Measurements from ENCODE around the gene CAMK1. TPM values are rescaled to one million over a fixed set of nuclear protein-coding genes. Genes with fewer than 3 reads are reported as not detected.

The CAMK1 gene
- total and polyA plus RNA-seq, 9 of the 15 experiments (the other 6 are each of a cell fraction or from before 2014, with no cell fraction given): 0.23 to 10.7 (median 6.0) TPM

GRCh38 chr3:9715764-9716437 lies 53.8 kb downstream of the CAMK1 start (continued):
- TF ChIP-seq ZNF253 (CRISPR knock-in tag; conservative IDR thresholded peaks at IDR 0.05) (no peak), ZNF589 (CRISPR knock-in tag; IDR thresholded peaks at IDR 0.05; ENCODE audit: low read depth) (peak; percentile 61; the same call in 1 of the 2 replicates), KDM1A (IDR thresholded peaks at IDR 0.05) (peak; percentile 47 to 58; a peak in 3 of 4 replicates), PURB (CRISPR knock-in tag; IDR thresholded peaks at IDR 0.05; ENCODE audit: low read depth) (no peak), HMGXB4 (CRISPR knock-in tag; IDR thresholded peaks at IDR 0.05) (no peak), SMAD2 (IDR thresholded peaks at IDR 0.05; ENCODE audit: low read depth, low read length) (no peak), HDAC8 (tag; IDR thresholded peaks at IDR 0.05) (no peak), ZNF79 (CRISPR knock-in tag; IDR thresholded peaks at IDR 0.05; ENCODE audit: low read depth) (no peak), PHF21A (IDR thresholded peaks at IDR 0.05; ENCODE audit: borderline replicate concordance, low read depth) (peak; percentile 52; the same call in 1 of the 2 replicates), MYBL2 (IDR thresholded peaks at IDR 0.05; ENCODE audit: low read depth) (no peak), MYBL2 (CRISPR knock-in tag; IDR thresholded peaks at IDR 0.05; ENCODE audit: borderline replicate concordance) (no peak), JUND (IDR thresholded peaks at IDR 0.05; ENCODE audit: borderline replicate concordance, low read depth, low read length) (peak; percentile 100), JUND (tag; IDR thresholded peaks at IDR 0.05; ENCODE audit: borderline replicate concordance, low read depth, low read length) (peak; percentile 99), GABPB2 (CRISPR knock-in tag; conservative IDR thresholded peaks at IDR 0.05) (no peak), ZBTB5 (IDR thresholded peaks at IDR 0.05) (no peak), ZNF518B (CRISPR knock-in tag; IDR thresholded peaks at IDR 0.05) (no peak)
